Stimulated activated naive CD4-positive, alpha-beta T cell treated with Interleukin-2 at 50 U/mL for 16 hours (primary cell): ENCODE data around the gene LSP1.

Source experiments
- DNase-seq: peaks from one replicate; lab custom pipeline; 2025; lab: John Stamatoyannopoulos, UW

LSP1 gene

GRCh38 chr11:1825039-1825740 lies 27.7 kb upstream of the LSP1 start:
- no peak for DNase-seq

DNA sequence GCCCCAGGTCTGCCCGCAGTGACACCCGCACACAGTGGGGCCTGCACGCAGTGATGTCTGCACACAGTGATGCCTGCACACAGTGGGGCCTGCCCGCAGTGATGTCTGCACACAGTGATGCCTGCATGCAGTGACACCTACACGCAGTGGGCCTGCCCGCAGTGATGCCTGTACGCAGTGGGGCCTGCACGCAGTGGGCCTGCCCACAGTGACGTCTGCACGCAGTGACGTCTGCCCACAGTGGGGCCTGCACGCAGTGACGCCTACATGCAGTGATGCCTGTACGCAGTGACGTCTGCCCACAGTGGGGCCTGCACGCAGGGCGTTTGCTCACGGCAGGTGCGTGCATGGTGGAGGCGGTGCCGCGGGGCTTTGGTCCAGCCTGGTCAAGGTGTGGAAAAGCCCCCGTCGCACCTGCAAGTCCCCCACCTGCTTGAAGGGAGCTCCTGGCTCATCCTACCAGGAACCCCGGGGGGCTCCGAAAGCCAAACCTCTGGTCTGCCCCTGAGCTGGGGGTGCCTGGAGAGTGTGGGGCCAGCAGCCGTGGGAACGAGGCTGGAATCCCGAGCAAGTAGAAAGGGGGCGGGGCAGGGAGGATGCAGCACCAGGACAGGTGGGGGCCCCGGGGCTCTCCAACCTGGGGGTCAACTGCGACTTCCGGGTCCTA lies 27.0 kb upstream of the LSP1 start:
- DNase-seq: no peak

DNA sequence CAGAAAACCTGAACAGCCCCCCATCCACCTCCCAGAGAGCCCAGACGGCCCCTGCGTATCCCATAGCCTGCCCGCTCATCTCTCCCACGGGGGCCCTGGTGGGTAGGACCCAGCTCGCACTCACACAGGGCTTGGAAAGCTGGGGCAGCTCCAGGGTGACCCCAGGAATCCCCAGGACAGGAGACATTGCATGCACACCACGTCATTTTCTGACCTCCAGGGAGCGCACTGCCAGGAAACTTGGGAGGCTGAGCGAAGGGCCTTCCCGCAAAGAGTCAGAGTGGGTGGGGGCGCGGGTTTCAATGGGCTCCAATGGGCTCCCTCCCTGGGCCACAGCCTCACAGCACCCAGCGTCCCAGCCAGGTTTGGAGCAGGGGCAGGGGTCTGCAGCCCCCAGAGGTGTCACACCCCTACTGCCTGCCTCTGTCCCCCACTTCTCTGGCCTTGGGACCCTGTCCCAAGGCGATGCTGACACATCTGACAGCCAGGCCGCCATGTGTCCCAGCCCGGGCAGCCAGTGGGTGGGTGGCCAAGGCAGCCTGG lies 26.3 kb upstream of the LSP1 start:
- DNase-seq: no peak

DNA sequence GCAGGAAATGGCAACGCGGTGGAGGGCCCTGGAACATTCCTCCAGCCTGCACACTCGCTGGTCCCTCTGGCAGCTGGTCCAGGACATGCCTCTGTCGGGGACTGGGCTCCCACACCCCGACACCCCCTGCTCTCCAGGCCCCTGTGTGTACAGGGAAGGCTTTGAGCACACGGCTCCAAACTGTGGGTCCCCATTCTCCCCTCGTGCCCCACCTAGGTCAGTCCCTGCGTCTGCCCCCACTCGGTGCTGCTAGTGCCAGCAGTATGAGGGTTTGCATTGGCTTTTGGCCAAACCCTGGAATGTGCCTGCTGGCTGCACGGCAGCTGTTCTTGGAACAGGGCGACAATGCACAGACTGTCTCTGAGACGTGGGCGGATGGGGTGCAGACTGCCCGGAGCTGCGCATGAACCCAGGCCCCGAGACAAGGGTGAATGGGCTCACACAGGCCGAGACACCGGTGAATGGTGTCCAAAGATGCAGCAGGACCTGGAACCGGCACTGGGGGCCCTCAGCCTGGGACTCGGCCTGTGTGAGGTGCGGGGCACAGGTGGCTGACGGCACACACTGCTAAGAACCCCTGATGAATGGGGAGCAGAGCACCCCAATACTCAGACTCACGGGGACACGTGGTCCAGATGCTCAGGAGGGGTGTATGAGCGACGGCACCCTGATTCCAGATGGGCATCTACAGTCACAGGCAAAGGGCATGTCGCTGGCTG lies 25.6 kb upstream of the LSP1 start:
- no peak for DNase-seq

DNA sequence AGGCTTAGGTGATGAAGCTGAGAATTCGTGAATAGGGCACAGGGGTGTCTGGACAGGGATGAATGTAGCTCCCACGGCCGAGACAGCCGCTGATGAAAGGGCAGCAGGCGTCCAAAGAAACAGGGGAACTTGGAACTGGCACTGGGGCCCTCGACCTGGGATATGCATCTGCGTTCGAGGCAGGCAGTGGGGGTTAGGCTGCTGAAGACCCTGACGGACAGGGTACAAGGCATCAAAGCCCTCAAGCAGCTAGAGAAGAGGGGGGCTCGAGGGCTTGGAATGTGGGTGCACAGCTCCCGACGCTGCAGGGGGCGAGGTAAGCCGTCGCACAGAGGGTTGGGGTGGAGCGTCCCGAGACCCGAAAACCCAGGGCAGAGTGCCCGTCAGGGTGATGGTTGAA lies 25.0 kb upstream of the LSP1 start:
- DNase-seq: no peak

GRCh38 chr11:1828542-1828941 lies 24.3 kb upstream of the LSP1 start:
- DNase-seq: no peak

GRCh38 chr11:1829039-1829820 lies 23.7 kb upstream of the LSP1 start:
- DNase-seq: no peak

- no peak for DNase-seq
Measured at GRCh38 chr11:1830004-1830321, 22.9 kb upstream of the LSP1 start.

DNA sequence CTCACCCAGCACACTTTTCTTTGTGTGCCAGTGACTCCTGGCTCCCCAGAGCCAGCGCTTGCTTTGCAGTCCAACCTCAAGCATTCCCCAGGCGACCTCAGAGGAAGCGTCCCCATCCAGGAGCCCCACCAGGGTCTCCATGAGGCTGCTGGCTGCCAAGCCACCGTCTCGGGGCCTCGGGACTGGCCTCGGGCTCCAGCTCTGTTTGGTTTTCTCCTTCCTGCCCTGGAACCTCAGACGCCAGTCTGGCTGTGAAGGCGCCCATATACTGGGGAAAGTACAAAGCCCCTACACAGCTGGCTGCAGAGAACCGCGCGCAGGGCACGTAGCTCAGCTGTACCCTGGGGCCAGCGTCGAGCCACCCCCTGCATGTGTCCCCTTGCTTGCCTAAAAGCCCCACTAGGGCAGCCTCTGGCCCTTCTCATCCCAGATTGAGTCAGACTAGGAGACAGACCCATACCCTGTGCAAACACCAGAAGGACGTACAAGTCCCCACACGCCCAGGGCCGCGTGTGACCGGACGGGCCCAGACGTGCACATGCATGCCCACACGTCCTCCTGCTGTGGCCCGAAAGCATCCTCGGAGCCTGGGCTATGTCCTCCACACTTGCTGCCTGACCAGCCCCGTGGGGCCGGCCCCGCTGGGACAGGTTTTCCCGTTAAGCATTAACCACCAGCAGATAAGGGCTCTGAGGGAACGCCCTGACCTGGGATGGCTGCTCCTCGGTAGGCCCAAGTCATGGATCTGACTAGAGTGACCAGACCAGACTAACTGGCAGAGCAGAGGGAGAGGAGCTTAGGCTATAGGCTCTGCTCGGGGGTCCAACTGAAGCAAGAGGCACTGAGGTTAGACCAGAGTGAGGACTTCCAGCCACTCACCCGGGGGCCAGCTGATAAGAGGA lies 22.3 kb upstream of the LSP1 start:
- no peak for DNase-seq

DNA sequence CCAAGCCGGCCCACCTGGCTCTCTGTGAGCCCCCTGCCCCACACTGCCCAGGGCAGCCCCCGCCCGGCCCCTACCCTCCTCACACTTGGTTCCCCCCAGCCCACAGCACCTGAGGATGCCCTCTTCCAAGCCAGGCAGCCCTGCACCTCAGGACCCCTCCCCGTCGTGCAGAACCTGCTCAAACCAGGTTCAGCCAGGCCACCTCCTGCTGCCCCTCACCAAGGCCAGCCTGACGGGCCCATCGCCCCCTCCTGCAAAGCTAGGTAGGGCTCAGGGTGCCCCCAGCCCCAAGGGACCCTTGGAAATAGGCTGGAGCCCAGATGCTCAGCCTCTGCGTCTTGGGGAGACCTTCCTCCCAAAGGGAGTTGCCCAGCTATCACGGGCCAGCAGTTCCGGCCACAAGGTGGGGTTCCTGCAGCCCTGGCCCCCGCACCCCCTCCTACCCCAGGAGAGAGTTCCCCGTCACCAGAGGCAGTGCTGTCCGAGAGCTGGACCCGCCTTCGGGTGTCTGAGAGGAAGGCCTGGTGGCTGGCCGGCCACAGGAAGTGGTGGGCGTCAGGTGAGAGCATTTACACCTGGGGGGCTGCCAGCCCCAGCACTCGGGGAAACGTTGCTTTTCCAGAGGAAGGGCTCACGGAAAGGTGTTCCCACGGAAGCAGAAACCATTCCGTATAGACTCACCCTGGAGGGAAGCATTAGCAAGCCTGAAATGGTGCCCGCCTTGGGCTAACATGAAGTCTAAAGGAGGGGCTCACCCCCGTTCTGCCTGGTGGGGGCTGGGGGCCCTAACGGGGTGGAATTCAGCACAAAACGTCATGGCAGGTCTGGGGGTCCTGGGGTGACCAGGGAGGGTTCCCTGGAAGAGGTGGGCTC lies 21.3 kb upstream of the LSP1 start:
- no peak for DNase-seq

GRCh38 chr11:1832211-1832919 lies 20.5 kb upstream of the LSP1 start:
- peak; percentile 45 for DNase-seq

GRCh38 chr11:1832920-1833295 lies 20.0 kb upstream of the LSP1 start:
- DNase-seq: no peak

GRCh38 chr11:1834062-1834610 lies 18.7 kb upstream of the LSP1 start:
- no peak for DNase-seq

GRCh38 chr11:1834779-1835670 lies 17.9 kb upstream of the LSP1 start, which contains the start of gene SYT8:
SYT8 (plus strand) TSS chr11:1834990; CDS start chr11:1835106, 116 bp downstream.
- no peak for DNase-seq

GRCh38 chr11:1835671-1836010 lies 17.2 kb upstream of the LSP1 start:
- no peak for DNase-seq

- DNase-seq: no peak
Measured at GRCh38 chr11:1836011-1836945, 16.6 kb upstream of the LSP1 start.
